Adrenal gland (tissue), 19 donors: ENCODE results near the gene LRRK1. TPM values are rescaled to one million over a fixed set of nuclear protein-coding genes. Genes with fewer than 3 reads are reported as not detected.

Experiments
- DNase-seq, 7 donors: peaks; one replicate each; pipeline ENCODE4 v3.0.0-alpha.2; 2019 to 2020
- H3K27ac ChIP-seq, 5 donors: fragments of 200-600 bp; sonication (generic) in 4 of 5; 1 replicate in 3 of 5; 2 replicates in 2 of 5; pipeline versions ENCODE4 v1.5.1 to v1.8.0; 2016 to 2020; ENCODE audit warnings: mild to moderate bottlenecking in 1 of 5
- H3K27me3 ChIP-seq: fragments of 200-600 bp; 2 replicates; pipeline ENCODE4 v1.8.0; 2021
- H3K36me3 ChIP-seq, 2 donors: fragments of 200-600 bp; replicated peaks in 1 of 2; 1 replicate in 1 of 2; 2 replicates in 1 of 2; pipeline versions ENCODE4 v1.5.1 to v1.8.0; 2018 to 2022
- H3K4me1 ChIP-seq, 2 donors: fragments of 200-600 bp; replicated peaks in 1 of 2; 1 replicate in 1 of 2; 2 replicates in 1 of 2; pipeline versions ENCODE4 v1.5.1 to v1.8.0; 2018 to 2021
- H3K4me3 ChIP-seq, 4 donors: fragments of 200-600 bp; sonication (generic) in 3 of 4; one replicate each; pipeline ENCODE4 v1.5.1; 2016 to 2018
- H3K9me3 ChIP-seq, 3 donors: fragments of 200-600 bp; sonication (generic) in 1 of 3; replicated peaks in 1 of 3; 1 replicate in 2 of 3; 2 replicates in 1 of 3; pipeline versions ENCODE4 v1.5.1 to v1.8.0; 2016 to 2021
- POLR2A ChIP-seq, 2 donors: fragments of 450-650 bp; IDR thresholded peaks; one replicate each; pipeline ENCODE4 v1.6.1; 2017; ENCODE audit warnings: antibody characterized with exemption in 2 of 2, mild to moderate bottlenecking in 2 of 2, moderate library complexity in 1 of 2
- WGBS, 4 donors: extraction: QIAGEN DNeasy Blood & Tissue Kit in 2 of 4; methylation state at CpG; one replicate each; pipeline versions ENCODE4 v1.1.5 to v1.1.7; 2013 to 2017; 5-methylcytosine and 5-hydroxymethylcytosine counted together
- intact Hi-C, 2 donors: fragments of 100-400 bp; cut with DNase I; formaldehyde crosslinking; loops; one replicate each; pipeline versions ENCODE4 v1.14.1 to v1.15.0; 2022 to 2023
- long read RNA-seq, 10 donors: library from polyadenylated mRNA in 3 of 10; unstranded in 2 of 10; stranded (forward) in 1 of 10; transcript quantifications; one replicate each; pipeline ENCODE4 v2.0.0 and lab custom pipeline, GENCODE V29; 2021 to 2026
- polyA plus RNA-seq, 3 donors: library from polyadenylated mRNA; stranded (reverse); fragments of 200-250 nt in 2 of 3; fragments of 350-450 nt in 1 of 3; fragmentation: Illumina TruSeq in 1 of 3; extraction: RNeasy Lipid Tissue Mini Kit (QIAGEN cat#74804) in 1 of 3; gene quantifications; one replicate each; pipeline ENCODE4 v1.2.3, GENCODE V29; 2013 to 2014
- total RNA-seq, 9 donors: library from RNA; depleted of rRNA in 4 of 9; stranded (reverse); fragments of >200 nt in 4 of 9; fragments of 120-200 nt in 1 of 9; fragmentation: NEBNext Ultra II Directional in 1 of 9; extraction: Animal tissue kit (Norgen Biotek cat#: 25700) in 1 of 9; gene quantifications; one replicate each; pipeline versions ENCODE4 v1.1.0 to v1.2.4, GENCODE V29; 2013 to 2023
- TF ChIP-seq, protein P1 (sequence below), 6 experiments: fragments of 450-650 bp in 4 of 6; fragments of 200-600 bp in 2 of 6; sonication (generic) in 1 of 6; IDR thresholded peaks; 1 replicate in 5 of 6; 2 replicates in 1 of 6; pipeline versions ENCODE4 v1.5.1 to v1.8.0; 2016 to 2021; ENCODE audit warnings: antibody characterized with exemption in 6 of 6, mild to moderate bottlenecking in 2 of 6, moderate library complexity in 1 of 6
- donor health status: healthy with polysubstance abuse.
- donor health status: Bipolar disorder and iron deficiency.
- donor health status: DM: yes; HTN: yes; CAD: no.
- donor health status: DM: no; HTN: no; CAD: no.
- donor health status: DM: no; HTN: no; CAD: no.
- donor health status: DM: yes; HTN: yes; CAD: no.

The LRRK1 gene, protein sequence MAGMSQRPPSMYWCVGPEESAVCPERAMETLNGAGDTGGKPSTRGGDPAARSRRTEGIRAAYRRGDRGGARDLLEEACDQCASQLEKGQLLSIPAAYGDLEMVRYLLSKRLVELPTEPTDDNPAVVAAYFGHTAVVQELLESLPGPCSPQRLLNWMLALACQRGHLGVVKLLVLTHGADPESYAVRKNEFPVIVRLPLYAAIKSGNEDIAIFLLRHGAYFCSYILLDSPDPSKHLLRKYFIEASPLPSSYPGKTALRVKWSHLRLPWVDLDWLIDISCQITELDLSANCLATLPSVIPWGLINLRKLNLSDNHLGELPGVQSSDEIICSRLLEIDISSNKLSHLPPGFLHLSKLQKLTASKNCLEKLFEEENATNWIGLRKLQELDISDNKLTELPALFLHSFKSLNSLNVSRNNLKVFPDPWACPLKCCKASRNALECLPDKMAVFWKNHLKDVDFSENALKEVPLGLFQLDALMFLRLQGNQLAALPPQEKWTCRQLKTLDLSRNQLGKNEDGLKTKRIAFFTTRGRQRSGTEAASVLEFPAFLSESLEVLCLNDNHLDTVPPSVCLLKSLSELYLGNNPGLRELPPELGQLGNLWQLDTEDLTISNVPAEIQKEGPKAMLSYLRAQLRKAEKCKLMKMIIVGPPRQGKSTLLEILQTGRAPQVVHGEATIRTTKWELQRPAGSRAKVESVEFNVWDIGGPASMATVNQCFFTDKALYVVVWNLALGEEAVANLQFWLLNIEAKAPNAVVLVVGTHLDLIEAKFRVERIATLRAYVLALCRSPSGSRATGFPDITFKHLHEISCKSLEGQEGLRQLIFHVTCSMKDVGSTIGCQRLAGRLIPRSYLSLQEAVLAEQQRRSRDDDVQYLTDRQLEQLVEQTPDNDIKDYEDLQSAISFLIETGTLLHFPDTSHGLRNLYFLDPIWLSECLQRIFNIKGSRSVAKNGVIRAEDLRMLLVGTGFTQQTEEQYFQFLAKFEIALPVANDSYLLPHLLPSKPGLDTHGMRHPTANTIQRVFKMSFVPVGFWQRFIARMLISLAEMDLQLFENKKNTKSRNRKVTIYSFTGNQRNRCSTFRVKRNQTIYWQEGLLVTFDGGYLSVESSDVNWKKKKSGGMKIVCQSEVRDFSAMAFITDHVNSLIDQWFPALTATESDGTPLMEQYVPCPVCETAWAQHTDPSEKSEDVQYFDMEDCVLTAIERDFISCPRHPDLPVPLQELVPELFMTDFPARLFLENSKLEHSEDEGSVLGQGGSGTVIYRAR (N-terminal part only)
- total RNA-seq (10 to 100 TPM in 3 of 9 donors, 1 to 10 TPM in 5, under 1 TPM in 1; 0.44 to 13.1 (median 8.8) TPM), polyA plus RNA-seq (1 to 10 TPM; 2.3 to 6.9 (median 3.2) TPM)
- long read RNA-seq, donor 1, partial matches to known transcripts = 0 of 1 reads
- long read RNA-seq, donor 1, other reads (novel, unspliced or antisense) = 0 of 1 reads
- long read RNA-seq, donor 2 = 0 reads
- long read RNA-seq, donor 3, partial matches to known transcripts = 33 of 33 reads
- long read RNA-seq, donor 3, other reads (novel, unspliced or antisense) = 0 of 33 reads
- long read RNA-seq, donor 4, partial matches to known transcripts = 1 of 3 reads
- long read RNA-seq, donor 4, other reads (novel, unspliced or antisense) = 2 of 3 reads
- long read RNA-seq, donor 5, full-length matches to known transcripts = 1 of 5 reads
- long read RNA-seq, donor 5, partial matches to known transcripts = 0 of 5 reads
- long read RNA-seq, donor 5, other reads (novel, unspliced or antisense) = 4 of 5 reads
- long read RNA-seq, donor 6, partial matches to known transcripts = 1 of 2 reads
- long read RNA-seq, donor 6, other reads (novel, unspliced or antisense) = 1 of 2 reads
- long read RNA-seq, donor 7 = 0 reads
- long read RNA-seq, donor 8, partial matches to known transcripts = 0 of 1 reads
- long read RNA-seq, donor 8, other reads (novel, unspliced or antisense) = 0 of 1 reads
- long read RNA-seq, donor 9 = 0 reads
- long read RNA-seq, donor 10 = 0 reads

DNA sequence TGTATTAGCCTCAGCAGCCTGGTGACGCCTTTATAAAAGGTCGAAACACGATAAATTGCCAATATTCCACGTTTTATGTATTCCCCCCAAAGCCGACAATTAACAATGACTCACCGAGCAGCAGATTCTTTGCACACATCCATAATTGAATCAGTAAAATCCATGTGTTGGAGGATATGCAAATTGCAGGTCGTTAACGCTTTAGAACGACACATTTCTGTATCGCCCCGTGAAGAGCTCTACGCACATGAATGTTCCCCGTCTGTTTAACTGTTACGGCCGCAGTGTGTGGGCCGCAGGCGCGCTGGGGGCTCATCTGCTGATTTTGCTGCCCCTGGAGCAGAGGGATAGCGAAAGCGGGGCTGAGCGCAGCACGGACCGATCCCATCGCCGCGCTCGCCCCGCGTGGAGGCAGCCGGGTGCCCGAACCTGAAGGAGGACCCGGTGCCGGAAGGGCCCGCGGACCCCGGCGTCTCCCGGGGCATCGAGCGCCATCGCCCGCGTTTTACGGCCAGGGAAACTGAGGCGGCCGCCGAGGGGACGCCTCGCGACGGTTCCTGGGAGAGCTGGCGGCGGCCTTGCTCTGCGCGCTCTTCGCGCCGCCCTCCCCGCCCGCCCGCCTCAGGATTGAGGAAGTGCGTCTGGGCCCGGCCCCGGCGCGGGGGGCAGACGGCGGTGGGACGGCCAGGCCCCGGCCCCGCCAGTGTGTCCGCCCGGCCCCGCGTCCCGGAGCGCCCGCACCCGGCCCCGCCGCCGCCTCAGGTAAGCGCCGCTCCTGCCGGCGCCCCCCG lies at the start of gene LRRK1:
Gene LRRK1, plus strand, starts transcription at position 668 of the 791 bp plus-strand sequence. CDS start 5,276 bp downstream, outside the sequence.
- H3K4me3 ChIP-seq = peak within 1 kb of the TSS in 2 of 4 donors; percentile 45 to 56
- DNase-seq = peak in 2 of 7 donors; percentile 16 to 28
- H3K4me1 ChIP-seq = peaks cover 0 to 10% of the 10 kb centered on the region in 2 donors
- 1 to 4% (median 2%) methylated on average over 15 to 87 of the region's 87 CpGs for WGBS, 4 donors
- intact Hi-C loops = loop anchor here (5.0 kb wide), 1 partner anchor 88 kb away; no protein-coding TSS in a partner anchor
- H3K9me3 ChIP-seq = no peaks in the 10 kb centered on the region
- H3K36me3 ChIP-seq = no peaks in the 10 kb centered on the region
- peak within 1 kb of the TSS in 3 of 5 donors; percentile 52 to 68 (median 64) for H3K27ac ChIP-seq
- TF ChIP-seq, protein P1, sequence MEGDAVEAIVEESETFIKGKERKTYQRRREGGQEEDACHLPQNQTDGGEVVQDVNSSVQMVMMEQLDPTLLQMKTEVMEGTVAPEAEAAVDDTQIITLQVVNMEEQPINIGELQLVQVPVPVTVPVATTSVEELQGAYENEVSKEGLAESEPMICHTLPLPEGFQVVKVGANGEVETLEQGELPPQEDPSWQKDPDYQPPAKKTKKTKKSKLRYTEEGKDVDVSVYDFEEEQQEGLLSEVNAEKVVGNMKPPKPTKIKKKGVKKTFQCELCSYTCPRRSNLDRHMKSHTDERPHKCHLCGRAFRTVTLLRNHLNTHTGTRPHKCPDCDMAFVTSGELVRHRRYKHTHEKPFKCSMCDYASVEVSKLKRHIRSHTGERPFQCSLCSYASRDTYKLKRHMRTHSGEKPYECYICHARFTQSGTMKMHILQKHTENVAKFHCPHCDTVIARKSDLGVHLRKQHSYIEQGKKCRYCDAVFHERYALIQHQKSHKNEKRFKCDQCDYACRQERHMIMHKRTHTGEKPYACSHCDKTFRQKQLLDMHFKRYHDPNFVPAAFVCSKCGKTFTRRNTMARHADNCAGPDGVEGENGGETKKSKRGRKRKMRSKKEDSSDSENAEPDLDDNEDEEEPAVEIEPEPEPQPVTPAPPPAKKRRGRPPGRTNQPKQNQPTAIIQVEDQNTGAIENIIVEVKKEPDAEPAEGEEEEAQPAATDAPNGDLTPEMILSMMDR (IDR thresholded peaks at IDR 0.05) = no peak
- TF ChIP-seq POLR2A (IDR thresholded peaks at IDR 0.05) = no peak
- peaks cover 15% of the 10 kb centered on the region for H3K27me3 ChIP-seq

DNA sequence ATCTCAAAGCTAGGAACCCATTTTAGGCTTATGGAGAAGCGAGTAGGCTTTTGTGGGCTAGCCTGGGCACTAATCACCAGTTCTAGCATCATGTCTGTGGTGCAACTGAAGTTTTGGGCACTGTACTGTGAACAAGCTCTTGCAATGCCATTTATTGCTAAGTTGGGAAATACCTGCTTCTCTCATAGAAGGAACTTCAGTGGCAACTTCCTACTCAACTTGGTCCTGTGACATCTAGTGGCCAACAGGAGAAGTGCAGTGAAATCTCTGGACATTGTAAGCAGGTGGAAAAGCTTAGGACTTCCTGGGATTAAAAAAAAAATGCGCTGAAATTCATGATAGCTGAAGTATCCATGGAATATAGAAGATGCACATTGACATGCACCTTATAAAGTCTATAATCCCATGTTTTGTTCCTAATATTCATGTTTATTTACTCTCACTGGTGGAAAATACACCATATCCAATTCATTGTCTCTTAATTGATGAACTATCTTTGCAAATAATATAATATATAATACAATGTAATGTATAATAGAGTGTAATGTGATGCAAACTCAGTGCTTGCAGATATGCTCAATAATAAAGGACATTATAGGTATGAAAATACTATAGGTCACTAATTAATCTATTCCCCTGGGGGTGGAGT lies 46.0 kb upstream of the LRRK1 start:
- intact Hi-C loops = loop anchor here (5.0 to 10.0 kb wide), 3 partner anchors 206 to 246 kb away; no protein-coding TSS in a partner anchor
- WGBS, 4 donors = 35 to 45% (median 41%) methylated on average over 2 of the region's 2 CpGs

More for the DNA sequence above, 46.0 kb upstream of the LRRK1 start:
- no peak overlapping the region for H3K27ac ChIP-seq
- H3K27me3 ChIP-seq = peaks cover 7% of the 10 kb centered on the region
- H3K4me3 ChIP-seq = no peak overlapping the region
- peak; percentile 62 to 92 (median 72) for DNase-seq
- H3K36me3 ChIP-seq = no peaks in the 10 kb centered on the region
- H3K9me3 ChIP-seq = no peaks in the 10 kb centered on the region
- H3K4me1 ChIP-seq = no peaks in the 10 kb centered on the region
- TF ChIP-seq, protein P1 (IDR thresholded peaks at IDR 0.05) = peak; percentile 87 to 97 (median 96)
- no peak for TF ChIP-seq POLR2A (IDR thresholded peaks at IDR 0.05)
